ENCODE results near the gene MYO3B. TPM values are rescaled to one million over a fixed set of nuclear protein-coding genes. Genes with fewer than 3 reads are reported as not detected.
A peak's percentile ranks its signal among the peaks of the same experiment; 100 is the strongest.

The MYO3B gene
- total RNA-seq, 1 experiment from 2014 or later: 0.63 TPM

GRCh38 chr2:170461889-170462288 lies 283.9 kb downstream of the MYO3B start:
- H2BK15ac ChIP-seq (ENCODE audit: low read depth, low read length): no peak overlapping the region
- H3K79me1 ChIP-seq (ENCODE audit: insufficient read depth, low read depth, low read length, poor library complexity, severe bottlenecking): no peaks in the 10 kb centered on the region
- peaks cover 2% of the 10 kb centered on the region; the same call in 1 of the 2 replicates for H3K4me1 ChIP-seq (ENCODE audit: insufficient read depth, low read length)
- TF ChIP-seq CTCF (conservative IDR thresholded peaks at IDR 0.05): 0 out of 3 replicates have a peak, but pooled peaks have one; percentile 11
- no peak overlapping the region for H3K27ac ChIP-seq (ENCODE audit: insufficient read length, low read depth, low read length)
- H3K27me3 Mint-ChIP-seq (ENCODE audit: low read depth): peaks cover 3% of the 10 kb centered on the region; the same call in 1 of the 2 replicates
- H3K4me1 Mint-ChIP-seq: peaks cover 10 to 15% of the 10 kb centered on the region in 2 experiments
- no peak overlapping the region for H2BK20ac ChIP-seq (ENCODE audit: low read depth, low read length, poor library complexity, severe bottlenecking)
- H3K4ac ChIP-seq (ENCODE audit: low read depth, low read length): no peak overlapping the region
- no peak overlapping the region for H2BK12ac ChIP-seq (ENCODE audit: insufficient read length, low read depth, low read length)
- H3K23ac ChIP-seq (ENCODE audit: insufficient read length, low read depth, low read length): no peak overlapping the region
- H2AFZ ChIP-seq (ENCODE audit: low read length): no peak overlapping the region
- H3K14ac ChIP-seq (ENCODE audit: insufficient read depth, low read length): no peak overlapping the region
- no peak overlapping the region for H3K9ac ChIP-seq (ENCODE audit: extremely low read depth, insufficient read length, low read length)
- no peak overlapping the region for H2BK120ac ChIP-seq (ENCODE audit: low read depth, low read length, poor library complexity, severe bottlenecking)
- no peaks in the 10 kb centered on the region for H3K27me3 ChIP-seq (ENCODE audit: insufficient read depth, low read length)
- H4K8ac ChIP-seq (replicated peaks; ENCODE audit: insufficient read length, low read depth, low read length): no peak overlapping the region
- no peaks in the 10 kb centered on the region for H4K20me1 ChIP-seq (ENCODE audit: control insufficient read depth, insufficient read depth, insufficient read length)
- peaks cover 7 to 8% of the 10 kb centered on the region in 2 experiments for H3K9me3 Mint-ChIP-seq
- H2AK5ac ChIP-seq (ENCODE audit: insufficient read length, low read length): no peak overlapping the region
- H3T11ph ChIP-seq (ENCODE audit: low read length): no peak overlapping the region
- H3K23me2 ChIP-seq (ENCODE audit: insufficient read length, low read depth, low read length, poor library complexity, severe bottlenecking): no peaks in the 10 kb centered on the region
- no peak overlapping the region for H2BK5ac ChIP-seq (ENCODE audit: insufficient read length, low read length)
- H3K27ac Mint-ChIP-seq: no peak overlapping the region
- H3K9me3 ChIP-seq (ENCODE audit: control insufficient read depth, low read depth, low read length): peaks cover 5% of the 10 kb centered on the region
- no peaks in the 10 kb centered on the region for H3K79me2 ChIP-seq (ENCODE audit: insufficient read depth, low read length)
- no peak overlapping the region for H4K91ac ChIP-seq (ENCODE audit: insufficient read length, low read depth, low read length)
- H3K36me3 Mint-ChIP-seq (ENCODE audit: insufficient read depth in 1 of 3, low read depth in 3 of 3): peaks cover 0 to 6% (median 3%) of the 10 kb centered on the region in 3 experiments; a peak in 3 of 7 replicates
- H3K56ac ChIP-seq (ENCODE audit: insufficient read length, low read depth, low read length): no peak overlapping the region
- no peak for DNase-seq
- no peak overlapping the region for H4K5ac ChIP-seq (ENCODE audit: insufficient read length, low read depth, low read length)
- H3K4me2 ChIP-seq (ENCODE audit: insufficient read depth, insufficient read length, low read length): no peak overlapping the region
- no peak overlapping the region for H3K18ac ChIP-seq (ENCODE audit: insufficient read length, low read depth, low read length)
- WGBS (ENCODE audit: extremely low coverage, insufficient read length, low lambda C conversion rate): no CpG with 5 or more reads among the region's 4 CpGs
- no peak overlapping the region for H3K4me3 Mint-ChIP-seq

All from H9 (cell line).